GM12872 (cell line): ENCODE measurements around the gene BSPRY.

Experiments used
- CTCF ChIP-seq: IDR thresholded peaks from 3 replicates; pipeline ENCODE4 v1.5.1; 2011; ENCODE audit warnings: low read depth, mild to moderate bottlenecking, low read length, moderate library complexity; ENCODE audit not compliant: insufficient read depth

The BSPRY gene

GRCh38 chr9:113373256-113373655 lies 23.9 kb downstream of the BSPRY start:
- TF ChIP-seq CTCF: no peak

GRCh38 chr9:113373676-113374392 lies 24.5 kb downstream of the BSPRY start:
- no peak for TF ChIP-seq CTCF

GRCh38 chr9:113375057-113376023 lies 26.0 kb downstream of the BSPRY start:
- no peak for TF ChIP-seq CTCF

- TF ChIP-seq CTCF: no peak
These were observed 27.6 kb downstream of the BSPRY start, which contains the start of gene HDHD3 for GRCh38 chr9:113376634-113377567. Gene HDHD3, minus strand, starts transcription at chr9:113376986. Its CDS starts 2,632 bp downstream, at chr9:113374354.

GRCh38 chr9:113380869-113381378 lies 31.6 kb downstream of the BSPRY start:
- TF ChIP-seq CTCF: no peak

GRCh38 chr9:113381909-113382411 lies 32.6 kb downstream of the BSPRY start:
- TF ChIP-seq CTCF: no peak
